Activated CD8-positive, alpha-beta T cell treated with anti-CD3 and anti-CD28 coated beads for 36 hours (primary cell): ENCODE measurements around the gene MEAF6. TPM values are rescaled to one million over a fixed set of nuclear protein-coding genes. Genes with fewer than 3 reads are reported as not detected.
"Not testable (repeated sequence)": the region's sequence is repeated elsewhere in the genome, so short reads cannot be mapped to it uniquely, and the experiment has no call there.

Experiments used
- ATAC-seq: fragments of 200-7000 bp; cut with Tn5 transposase; one replicate; pipeline ENCODE4 v1.10.0; 2021; ENCODE audit warnings: mild to moderate bottlenecking, moderate library complexity
- CTCF ChIA-PET: fragments of 350-600 bp; sonication (Branson Sonifier 250); formaldehyde crosslinking; loops from one replicate; lab custom pipeline; 2021; ENCODE audit warnings: antibody characterized with exemption; lab: Charles Lee
- POLR2A ChIA-PET: fragments of 350-600 bp; sonication (Branson Sonifier 250); formaldehyde crosslinking; loops from one replicate; lab custom pipeline; 2021; ENCODE audit warnings: antibody characterized with exemption; lab: Charles Lee
- DNase-seq: peaks from one replicate; pipeline ENCODE4 v3.0.0-alpha.2; 2020
- H3K27ac Mint-ChIP-seq: one replicate; pipeline ENCODE4 v1.8.0; 2021; ENCODE audit warnings: mild to moderate bottlenecking, mixed read lengths
- H3K27me3 Mint-ChIP-seq: one replicate; pipeline ENCODE4 v1.8.0; 2021; ENCODE audit warnings: mixed read lengths
- H3K36me3 Mint-ChIP-seq: one replicate; pipeline ENCODE4 v1.8.0; 2021; ENCODE audit warnings: low read depth, mixed read lengths
- H3K4me1 Mint-ChIP-seq: one replicate; pipeline ENCODE4 v1.8.0; 2021; ENCODE audit warnings: low read depth, mixed read lengths
- H3K4me3 Mint-ChIP-seq: one replicate; pipeline ENCODE4 v1.8.0; 2021; ENCODE audit warnings: mild to moderate bottlenecking, moderate library complexity, mixed read lengths
- H3K9me3 Mint-ChIP-seq: one replicate; pipeline ENCODE4 v1.8.0; 2021; ENCODE audit warnings: mixed read lengths
- intact Hi-C: fragments of 100-400 bp; cut with micrococcal nuclease; formaldehyde crosslinking; loops from one replicate; pipeline ENCODE4 v1.10.0; 2022
- total RNA-seq, 2 experiments: library from RNA; stranded (reverse); gene quantifications; one replicate each; pipeline ENCODE4 v1.2.3, GENCODE V29; 2021
- TF ChIP-seq, protein P1 (sequence below): fragments of 200-600 bp; IDR thresholded peaks from one replicate; pipeline ENCODE4 v1.8.0; 2022; ENCODE audit warnings: antibody characterized with exemption, mild to moderate bottlenecking

The MEAF6 gene
- total RNA-seq, 2 experiments from 2014 or later = 74.0 to 76.3 TPM

DNA sequence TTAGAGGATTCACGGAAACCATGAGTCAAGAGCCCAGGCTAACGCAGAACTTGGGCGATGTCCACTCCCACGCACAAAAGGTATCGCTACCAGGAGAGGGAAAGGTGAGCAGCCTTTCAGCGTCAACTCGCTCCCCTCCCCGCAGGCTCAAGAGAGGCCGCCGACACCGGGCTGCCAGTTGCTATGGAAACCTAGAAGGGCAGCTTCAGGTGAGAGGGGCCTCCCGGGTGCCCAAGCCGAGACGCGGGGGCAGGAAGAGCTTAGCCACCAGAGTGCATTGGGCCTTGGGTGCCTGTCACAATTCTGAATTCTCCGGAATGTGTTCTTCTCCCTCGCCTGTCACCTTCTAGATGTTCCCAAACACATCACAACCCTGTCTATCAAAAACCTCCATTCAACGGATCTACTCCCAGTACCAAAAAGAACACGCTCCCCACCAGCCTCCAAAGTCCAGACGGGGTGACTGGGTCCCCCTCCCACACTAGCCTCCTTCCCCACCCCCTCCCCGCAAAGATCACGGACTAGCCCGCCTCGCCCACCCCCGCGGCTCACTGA lies 694 bp downstream of the MEAF6 start:
- Mint-ChIP-seq H3K4me1 (peaks cover 42% of the 10 kb centered on the region), H3K27ac (peak overlapping the region; percentile 94), H3K27me3 (no peaks in the 10 kb centered on the region), H3K9me3 (no peaks in the 10 kb centered on the region), H3K4me3 (peak overlapping the region; percentile 98), H3K36me3 (peaks cover 30% of the 10 kb centered on the region)
- DNase-seq = peak; percentile 84
- ChIA-PET CTCF (interaction anchor here (0.8 to 4.5 kb wide), 13 partner anchors 10 to 168 kb away, joined by 3 to 37 read pairs (median 3); partner anchors contain the start of gene ZC3H12A), POLR2A (interaction anchor here (0.9 to 3.4 kb wide), 10 partner anchors 11 to 176 kb away, joined by 3 to 52 read pairs (median 4); partner anchors contain the start of genes GNL2 and ZC3H12A)
- TF ChIP-seq, protein P1, sequence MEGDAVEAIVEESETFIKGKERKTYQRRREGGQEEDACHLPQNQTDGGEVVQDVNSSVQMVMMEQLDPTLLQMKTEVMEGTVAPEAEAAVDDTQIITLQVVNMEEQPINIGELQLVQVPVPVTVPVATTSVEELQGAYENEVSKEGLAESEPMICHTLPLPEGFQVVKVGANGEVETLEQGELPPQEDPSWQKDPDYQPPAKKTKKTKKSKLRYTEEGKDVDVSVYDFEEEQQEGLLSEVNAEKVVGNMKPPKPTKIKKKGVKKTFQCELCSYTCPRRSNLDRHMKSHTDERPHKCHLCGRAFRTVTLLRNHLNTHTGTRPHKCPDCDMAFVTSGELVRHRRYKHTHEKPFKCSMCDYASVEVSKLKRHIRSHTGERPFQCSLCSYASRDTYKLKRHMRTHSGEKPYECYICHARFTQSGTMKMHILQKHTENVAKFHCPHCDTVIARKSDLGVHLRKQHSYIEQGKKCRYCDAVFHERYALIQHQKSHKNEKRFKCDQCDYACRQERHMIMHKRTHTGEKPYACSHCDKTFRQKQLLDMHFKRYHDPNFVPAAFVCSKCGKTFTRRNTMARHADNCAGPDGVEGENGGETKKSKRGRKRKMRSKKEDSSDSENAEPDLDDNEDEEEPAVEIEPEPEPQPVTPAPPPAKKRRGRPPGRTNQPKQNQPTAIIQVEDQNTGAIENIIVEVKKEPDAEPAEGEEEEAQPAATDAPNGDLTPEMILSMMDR = no peak
- intact Hi-C loops = loop anchor here (5.0 kb wide), 1 partner anchor 38 kb away; the partner anchor contains the start of gene SNIP1
- peak; percentile 62 for ATAC-seq

DNA sequence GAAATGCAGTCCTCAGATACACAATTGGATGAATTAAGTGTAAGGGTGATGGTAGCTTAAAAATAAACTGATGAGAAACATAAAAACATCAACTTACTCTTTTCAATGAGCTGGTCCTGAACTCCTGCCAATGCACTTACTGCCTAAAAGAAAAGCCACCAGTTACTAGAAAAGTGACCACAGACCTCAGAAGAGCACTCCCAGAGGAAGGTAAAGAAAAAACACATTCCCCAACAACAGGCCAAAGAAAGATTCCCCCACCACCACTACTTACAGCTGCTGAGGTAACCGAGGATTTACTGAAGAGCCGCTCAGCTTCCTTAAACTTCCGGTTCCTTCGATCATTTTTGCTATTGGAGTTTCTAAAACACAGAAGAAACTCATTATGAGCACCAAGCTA lies 5.4 kb downstream of the MEAF6 start:
- Mint-ChIP-seq H3K4me1 (peaks cover 36% of the 10 kb centered on the region), H3K27me3 (no peaks in the 10 kb centered on the region), H3K9me3 (no peaks in the 10 kb centered on the region), H3K36me3 (peaks cover 52% of the 10 kb centered on the region), H3K27ac (peak overlapping the region; percentile 22), H3K4me3 (no peak overlapping the region)
- DNase-seq = no peak
- no peak for ATAC-seq
- CTCF ChIA-PET = interaction anchor here (0.8 to 1.8 kb wide), 8 partner anchors 9 to 58 kb away, joined by 3 to 12 read pairs (median 3); no protein-coding TSS in a partner anchor
- TF ChIP-seq, protein P1 = no peak
- POLR2A ChIA-PET = interaction anchor here (0.9 to 1.0 kb wide), 2 partner anchors 10 to 14 kb away, joined by 3 read pairs; no protein-coding TSS in a partner anchor
- intact Hi-C loops = no loop called here

DNA sequence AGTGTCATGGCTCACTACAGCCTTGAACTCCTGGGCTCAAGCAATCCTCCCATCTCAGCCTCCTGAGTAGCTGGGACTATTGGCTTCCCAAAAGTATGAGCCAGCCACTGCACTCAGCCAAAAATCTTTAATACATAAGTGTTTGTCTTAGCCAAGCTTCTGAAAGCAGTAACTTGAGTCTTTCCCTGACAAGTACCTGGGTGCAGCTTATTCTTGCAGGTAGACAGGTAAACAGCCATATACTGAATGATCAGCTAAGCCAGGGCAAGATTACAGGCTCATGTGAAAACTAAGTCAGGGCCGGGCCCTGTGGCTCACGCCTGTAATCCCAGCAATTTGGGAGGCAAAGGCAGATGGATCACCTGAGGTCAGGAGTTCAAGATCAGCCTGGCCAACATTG lies 7.8 kb downstream of the MEAF6 start:
- Mint-ChIP-seq H3K4me3 (no peak overlapping the region), H3K27ac (no peak overlapping the region), H3K4me1 (peaks cover 29% of the 10 kb centered on the region), H3K9me3 (no peaks in the 10 kb centered on the region), H3K36me3 (peaks cover 43% of the 10 kb centered on the region), H3K27me3 (no peaks in the 10 kb centered on the region)
- intact Hi-C loops = no loop called here
- TF ChIP-seq, protein P1 = no peak
- POLR2A ChIA-PET = interaction anchor here (1.4 kb wide), 1 partner anchor 28 kb away, joined by 7 read pairs; no protein-coding TSS in a partner anchor
- CTCF ChIA-PET = interaction anchor here (1.0 to 2.9 kb wide), 2 partner anchors 9 to 20 kb away, joined by 3 to 17 read pairs; no protein-coding TSS in a partner anchor
- DNase-seq (no peak), ATAC-seq (no peak)

DNA sequence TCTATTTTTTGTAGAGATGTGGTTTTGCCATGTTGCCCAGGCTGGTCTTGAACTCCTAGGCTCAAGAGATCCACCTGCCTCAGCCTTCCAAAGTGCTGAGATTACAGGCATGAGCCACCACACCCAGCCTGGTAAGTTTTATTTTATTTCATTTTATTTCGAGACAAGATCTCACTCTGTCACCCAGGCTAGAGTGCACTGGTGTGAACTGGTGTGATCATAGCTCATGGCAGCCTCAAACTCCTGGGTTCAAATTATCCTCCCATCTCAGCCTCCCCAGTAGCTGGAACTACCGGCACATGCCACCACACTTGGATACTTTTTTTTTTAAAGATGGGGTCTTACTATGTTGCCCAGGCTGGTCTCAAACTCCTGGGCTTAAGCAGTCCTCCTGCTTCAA lies 11.8 kb downstream of the MEAF6 start:
- POLR2A ChIA-PET = interaction anchor here (1.2 kb wide), 1 partner anchor 27 kb away, joined by 4 read pairs; no protein-coding TSS in a partner anchor
- H3K27me3 Mint-ChIP-seq, H3K9me3 Mint-ChIP-seq, ATAC-seq, H3K4me3 Mint-ChIP-seq, H3K27ac Mint-ChIP-seq, intact Hi-C loops, DNase-seq: not testable (repeated sequence)
- H3K36me3 Mint-ChIP-seq = peaks cover 34% of the 10 kb centered on the region
- CTCF ChIA-PET = interaction anchor here (0.6 to 2.9 kb wide), 4 partner anchors 10 to 22 kb away, joined by 3 to 33 read pairs (median 4); partner anchors contain the start of gene MEAF6
- H3K4me1 Mint-ChIP-seq = peaks cover 17% of the 10 kb centered on the region

DNA sequence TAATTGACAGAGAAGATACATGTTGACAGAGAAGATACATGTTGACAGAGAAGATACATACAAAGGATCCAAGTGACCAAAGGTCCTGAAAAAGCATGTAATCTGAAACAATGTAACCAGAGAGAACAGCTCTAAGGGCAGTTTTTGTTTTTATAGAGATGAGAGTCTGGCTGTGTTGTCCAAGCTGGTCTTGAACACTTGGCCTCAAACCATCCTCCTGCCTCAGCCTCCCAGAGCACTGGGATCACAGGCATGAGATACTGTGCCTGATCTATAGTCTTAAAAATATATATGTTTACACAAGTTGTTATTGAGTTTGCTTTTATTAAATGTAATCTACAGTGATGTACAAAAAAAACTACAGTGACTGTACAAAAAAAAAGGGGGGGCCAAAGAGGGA lies 12.5 kb downstream of the MEAF6 start:
- no peak for ATAC-seq
- TF ChIP-seq, protein P1 = no peak
- intact Hi-C loops = no loop called here
- ChIA-PET POLR2A (interaction anchor here (1.2 kb wide), 1 partner anchor 27 kb away, joined by 4 read pairs; no protein-coding TSS in a partner anchor), CTCF (interaction anchor here (1.0 to 2.9 kb wide), 2 partner anchors 11 to 15 kb away, joined by 4 to 33 read pairs; no protein-coding TSS in a partner anchor)
- Mint-ChIP-seq H3K9me3 (no peaks in the 10 kb centered on the region), H3K36me3 (peaks cover 29% of the 10 kb centered on the region), H3K27ac (no peak overlapping the region), H3K27me3 (no peaks in the 10 kb centered on the region), H3K4me3 (no peak overlapping the region), H3K4me1 (peaks cover 16% of the 10 kb centered on the region)
- no peak for DNase-seq
